GM12872 (cell line): ENCODE data around the gene NFAT5.

Source experiments
- TF ChIP-seq, protein P1 (sequence below): IDR thresholded peaks from 3 replicates; pipeline ENCODE4 v1.5.1; 2011; ENCODE audit warnings: low read depth, mild to moderate bottlenecking, low read length, moderate library complexity; ENCODE audit not compliant: insufficient read depth

NFAT5 gene

DNA sequence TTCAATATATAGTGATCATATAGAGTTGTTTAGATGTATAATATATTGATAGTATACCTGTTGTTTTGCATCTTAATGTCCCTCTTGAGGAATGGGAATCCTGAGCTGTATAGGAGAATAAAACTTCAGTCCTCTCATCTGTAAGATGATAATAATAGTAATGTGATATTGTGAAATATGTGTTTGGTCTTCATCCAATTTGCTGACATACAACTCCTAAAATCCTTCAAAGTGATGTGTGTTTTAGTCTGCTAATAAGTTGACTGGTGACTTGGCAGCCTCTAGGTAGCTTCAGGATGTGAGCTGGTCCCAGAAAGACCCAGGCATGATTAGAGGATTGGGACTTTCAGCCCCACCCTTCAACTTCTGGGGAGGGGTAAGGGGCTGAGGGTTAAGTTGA is 22.8 kb upstream of the NFAT5 start:
- TF ChIP-seq, protein P1, sequence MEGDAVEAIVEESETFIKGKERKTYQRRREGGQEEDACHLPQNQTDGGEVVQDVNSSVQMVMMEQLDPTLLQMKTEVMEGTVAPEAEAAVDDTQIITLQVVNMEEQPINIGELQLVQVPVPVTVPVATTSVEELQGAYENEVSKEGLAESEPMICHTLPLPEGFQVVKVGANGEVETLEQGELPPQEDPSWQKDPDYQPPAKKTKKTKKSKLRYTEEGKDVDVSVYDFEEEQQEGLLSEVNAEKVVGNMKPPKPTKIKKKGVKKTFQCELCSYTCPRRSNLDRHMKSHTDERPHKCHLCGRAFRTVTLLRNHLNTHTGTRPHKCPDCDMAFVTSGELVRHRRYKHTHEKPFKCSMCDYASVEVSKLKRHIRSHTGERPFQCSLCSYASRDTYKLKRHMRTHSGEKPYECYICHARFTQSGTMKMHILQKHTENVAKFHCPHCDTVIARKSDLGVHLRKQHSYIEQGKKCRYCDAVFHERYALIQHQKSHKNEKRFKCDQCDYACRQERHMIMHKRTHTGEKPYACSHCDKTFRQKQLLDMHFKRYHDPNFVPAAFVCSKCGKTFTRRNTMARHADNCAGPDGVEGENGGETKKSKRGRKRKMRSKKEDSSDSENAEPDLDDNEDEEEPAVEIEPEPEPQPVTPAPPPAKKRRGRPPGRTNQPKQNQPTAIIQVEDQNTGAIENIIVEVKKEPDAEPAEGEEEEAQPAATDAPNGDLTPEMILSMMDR, result no peak

DNA sequence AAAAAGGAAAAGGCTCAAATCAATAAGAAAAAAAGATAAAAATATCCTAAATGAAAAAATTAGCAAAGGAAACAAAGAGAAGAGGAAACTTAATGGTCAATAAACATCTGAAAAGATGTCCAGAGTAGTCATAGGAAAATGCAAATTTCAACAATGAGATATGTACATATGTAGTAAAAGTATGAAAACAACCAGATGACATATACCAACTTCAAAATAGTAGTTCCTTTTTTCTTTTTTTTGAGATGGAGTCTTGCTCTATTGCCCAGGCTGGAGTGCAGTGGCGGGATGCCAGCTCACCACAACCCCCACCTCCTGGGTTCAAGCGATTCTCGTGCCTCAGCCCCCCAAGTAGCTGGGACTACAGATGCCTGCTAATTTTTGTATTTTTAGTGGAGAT is 21.7 kb upstream of the NFAT5 start:
- TF ChIP-seq, protein P1, result no peak

DNA sequence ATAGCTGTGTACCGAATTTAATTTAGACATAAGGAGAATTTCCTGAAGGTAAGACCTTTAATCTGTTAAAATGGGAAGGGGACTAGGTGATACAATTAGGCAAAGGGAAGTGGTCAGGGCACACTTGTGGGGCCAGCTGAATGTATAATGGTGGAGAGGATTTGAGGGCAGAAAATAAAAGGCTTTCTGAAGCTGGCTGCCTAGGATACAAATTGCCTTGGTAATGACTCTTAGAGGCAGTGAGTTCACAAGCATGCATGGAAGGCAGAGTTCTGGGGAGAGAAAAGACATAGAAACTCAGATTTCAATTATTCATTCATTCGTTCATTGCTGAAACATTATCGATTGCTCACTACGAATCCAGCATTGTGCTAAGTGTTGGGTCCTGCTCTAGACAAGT is 12.4 kb upstream of the NFAT5 start:
- TF ChIP-seq, protein P1, result no peak

DNA sequence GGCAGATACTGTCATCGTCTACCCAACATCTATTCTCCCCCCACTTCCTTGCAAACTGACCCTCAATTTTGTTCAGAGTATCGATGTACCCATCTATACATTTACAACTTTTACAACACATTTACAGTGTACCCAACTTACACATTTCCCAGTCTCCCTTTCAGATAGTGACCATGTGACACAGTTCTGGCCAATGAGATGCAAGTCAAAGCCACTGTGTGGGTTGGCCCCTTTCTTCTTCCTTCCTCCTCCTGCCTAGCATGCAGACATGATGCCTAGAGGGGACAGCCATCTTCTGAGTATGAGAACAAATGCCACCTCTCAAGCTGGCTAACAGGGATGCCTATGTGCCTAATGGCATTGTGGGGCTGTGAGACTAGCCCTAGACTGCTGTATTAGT is 11.3 kb upstream of the NFAT5 start:
- TF ChIP-seq, protein P1, result no peak

DNA sequence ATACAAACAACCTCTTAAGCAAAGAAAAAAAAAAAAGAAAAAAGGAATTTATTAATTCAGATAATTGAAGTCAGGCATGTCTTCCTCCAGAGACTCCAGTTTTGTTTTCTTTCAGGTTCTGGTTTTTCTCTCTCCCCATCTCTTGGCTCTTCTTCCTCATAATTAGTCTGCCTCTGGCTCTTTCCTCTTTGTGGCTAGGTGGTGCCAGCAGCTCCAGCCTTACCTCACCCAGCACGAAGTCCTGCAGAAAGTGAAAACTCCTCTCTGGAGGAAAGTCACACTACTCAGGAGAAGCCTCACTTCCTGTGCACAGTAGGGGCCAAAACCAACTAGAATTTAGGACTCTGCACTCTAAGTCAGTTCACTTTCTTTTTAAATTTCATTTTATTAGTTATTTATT is 10.3 kb upstream of the NFAT5 start:
- TF ChIP-seq, protein P1, result no peak

DNA sequence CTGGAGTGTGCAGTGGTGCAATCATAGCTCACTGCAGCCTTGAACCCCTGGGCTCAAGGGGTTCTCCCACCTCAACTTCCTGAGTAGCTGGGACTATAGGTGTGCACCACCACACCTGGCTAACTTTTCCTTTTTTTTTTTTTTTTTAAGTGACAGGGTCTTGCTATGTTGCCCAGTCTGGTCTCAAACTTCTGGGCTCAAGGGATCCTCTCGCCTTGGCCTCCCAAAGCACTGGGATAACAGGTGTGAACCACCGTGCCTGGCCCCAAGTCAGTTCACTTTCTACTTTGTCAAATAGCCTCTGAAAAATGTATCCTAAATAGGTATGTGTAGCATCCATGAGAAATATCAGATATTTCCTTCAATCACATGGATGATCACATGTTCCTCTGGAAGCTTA is 9.9 kb upstream of the NFAT5 start:
- TF ChIP-seq, protein P1, result no peak

DNA sequence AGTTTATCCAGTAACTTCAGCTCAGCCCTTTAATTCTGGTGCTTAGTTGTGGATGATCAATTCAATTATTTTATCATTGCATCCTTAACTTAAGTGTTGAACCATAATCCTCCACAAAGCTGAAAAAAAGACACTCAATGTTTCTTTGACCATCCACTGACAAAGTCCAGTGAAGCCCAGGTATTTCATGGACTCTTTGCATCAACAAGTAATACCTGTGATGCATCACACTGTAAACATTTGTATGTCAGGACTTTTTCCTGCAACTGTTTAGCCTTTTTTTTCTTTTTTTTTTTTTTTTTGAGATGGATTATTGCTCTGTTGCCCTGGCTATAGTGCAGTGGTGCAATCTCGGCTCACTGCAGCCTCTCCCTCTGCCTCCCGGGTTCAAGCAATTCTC is 6.6 kb upstream of the NFAT5 start:
- TF ChIP-seq, protein P1, result no peak

DNA sequence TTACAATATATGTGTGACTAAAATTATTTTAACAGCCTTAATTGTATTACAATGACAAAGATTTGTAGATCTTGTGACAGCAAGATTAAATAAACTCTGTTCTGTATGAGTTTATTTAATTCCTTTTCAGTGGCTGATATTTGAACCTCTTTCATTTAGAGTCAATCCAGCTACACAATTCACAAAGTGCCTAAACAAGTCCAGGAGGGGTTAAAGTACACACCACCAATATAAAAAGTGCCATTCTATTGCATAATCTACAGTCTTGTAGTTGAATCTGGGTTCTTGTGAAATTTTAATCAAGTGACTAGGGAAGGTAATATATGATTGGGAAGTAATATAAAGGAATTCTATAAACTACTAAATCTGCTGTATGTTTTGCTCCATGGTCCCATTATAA is 3.9 kb upstream of the NFAT5 start:
- TF ChIP-seq, protein P1, result no peak
